ENCODE measurements around the gene TBX21.

- TF ChIP-seq JUND (IDR thresholded peaks at IDR 0.05; ENCODE audit: borderline replicate concordance, low read depth, low read length) (no peak), JUND (tag; IDR thresholded peaks at IDR 0.05; ENCODE audit: borderline replicate concordance, low read depth, low read length) (no peak), ZBTB33 (CRISPR knock-in tag; IDR thresholded peaks at IDR 0.05) (no peak), BACH1 (tag; IDR thresholded peaks at IDR 0.05) (no peak), POLR2A (conservative IDR thresholded peaks at IDR 0.05) (no peak), ZNF512 (tag; IDR thresholded peaks at IDR 0.05) (no peak), ARNT (IDR thresholded peaks at IDR 0.05) (no peak), RHOXF2B (CRISPR knock-in tag; conservative IDR thresholded peaks at IDR 0.05) (no peak), NCOA2 (IDR thresholded peaks at IDR 0.05; ENCODE audit: partially characterized antibody in 2 of 2) (no peak)
- TF ChIP-seq, protein P1, sequence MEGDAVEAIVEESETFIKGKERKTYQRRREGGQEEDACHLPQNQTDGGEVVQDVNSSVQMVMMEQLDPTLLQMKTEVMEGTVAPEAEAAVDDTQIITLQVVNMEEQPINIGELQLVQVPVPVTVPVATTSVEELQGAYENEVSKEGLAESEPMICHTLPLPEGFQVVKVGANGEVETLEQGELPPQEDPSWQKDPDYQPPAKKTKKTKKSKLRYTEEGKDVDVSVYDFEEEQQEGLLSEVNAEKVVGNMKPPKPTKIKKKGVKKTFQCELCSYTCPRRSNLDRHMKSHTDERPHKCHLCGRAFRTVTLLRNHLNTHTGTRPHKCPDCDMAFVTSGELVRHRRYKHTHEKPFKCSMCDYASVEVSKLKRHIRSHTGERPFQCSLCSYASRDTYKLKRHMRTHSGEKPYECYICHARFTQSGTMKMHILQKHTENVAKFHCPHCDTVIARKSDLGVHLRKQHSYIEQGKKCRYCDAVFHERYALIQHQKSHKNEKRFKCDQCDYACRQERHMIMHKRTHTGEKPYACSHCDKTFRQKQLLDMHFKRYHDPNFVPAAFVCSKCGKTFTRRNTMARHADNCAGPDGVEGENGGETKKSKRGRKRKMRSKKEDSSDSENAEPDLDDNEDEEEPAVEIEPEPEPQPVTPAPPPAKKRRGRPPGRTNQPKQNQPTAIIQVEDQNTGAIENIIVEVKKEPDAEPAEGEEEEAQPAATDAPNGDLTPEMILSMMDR (IDR thresholded peaks at IDR 0.05 in 2 of 3, conservative IDR thresholded peaks at IDR 0.05 in 1 of 3; ENCODE audit: insufficient read depth in 2 of 3, low read depth in 1 of 3, low read length in 3 of 3): no peak
- TF ChIP-seq, protein P2, sequence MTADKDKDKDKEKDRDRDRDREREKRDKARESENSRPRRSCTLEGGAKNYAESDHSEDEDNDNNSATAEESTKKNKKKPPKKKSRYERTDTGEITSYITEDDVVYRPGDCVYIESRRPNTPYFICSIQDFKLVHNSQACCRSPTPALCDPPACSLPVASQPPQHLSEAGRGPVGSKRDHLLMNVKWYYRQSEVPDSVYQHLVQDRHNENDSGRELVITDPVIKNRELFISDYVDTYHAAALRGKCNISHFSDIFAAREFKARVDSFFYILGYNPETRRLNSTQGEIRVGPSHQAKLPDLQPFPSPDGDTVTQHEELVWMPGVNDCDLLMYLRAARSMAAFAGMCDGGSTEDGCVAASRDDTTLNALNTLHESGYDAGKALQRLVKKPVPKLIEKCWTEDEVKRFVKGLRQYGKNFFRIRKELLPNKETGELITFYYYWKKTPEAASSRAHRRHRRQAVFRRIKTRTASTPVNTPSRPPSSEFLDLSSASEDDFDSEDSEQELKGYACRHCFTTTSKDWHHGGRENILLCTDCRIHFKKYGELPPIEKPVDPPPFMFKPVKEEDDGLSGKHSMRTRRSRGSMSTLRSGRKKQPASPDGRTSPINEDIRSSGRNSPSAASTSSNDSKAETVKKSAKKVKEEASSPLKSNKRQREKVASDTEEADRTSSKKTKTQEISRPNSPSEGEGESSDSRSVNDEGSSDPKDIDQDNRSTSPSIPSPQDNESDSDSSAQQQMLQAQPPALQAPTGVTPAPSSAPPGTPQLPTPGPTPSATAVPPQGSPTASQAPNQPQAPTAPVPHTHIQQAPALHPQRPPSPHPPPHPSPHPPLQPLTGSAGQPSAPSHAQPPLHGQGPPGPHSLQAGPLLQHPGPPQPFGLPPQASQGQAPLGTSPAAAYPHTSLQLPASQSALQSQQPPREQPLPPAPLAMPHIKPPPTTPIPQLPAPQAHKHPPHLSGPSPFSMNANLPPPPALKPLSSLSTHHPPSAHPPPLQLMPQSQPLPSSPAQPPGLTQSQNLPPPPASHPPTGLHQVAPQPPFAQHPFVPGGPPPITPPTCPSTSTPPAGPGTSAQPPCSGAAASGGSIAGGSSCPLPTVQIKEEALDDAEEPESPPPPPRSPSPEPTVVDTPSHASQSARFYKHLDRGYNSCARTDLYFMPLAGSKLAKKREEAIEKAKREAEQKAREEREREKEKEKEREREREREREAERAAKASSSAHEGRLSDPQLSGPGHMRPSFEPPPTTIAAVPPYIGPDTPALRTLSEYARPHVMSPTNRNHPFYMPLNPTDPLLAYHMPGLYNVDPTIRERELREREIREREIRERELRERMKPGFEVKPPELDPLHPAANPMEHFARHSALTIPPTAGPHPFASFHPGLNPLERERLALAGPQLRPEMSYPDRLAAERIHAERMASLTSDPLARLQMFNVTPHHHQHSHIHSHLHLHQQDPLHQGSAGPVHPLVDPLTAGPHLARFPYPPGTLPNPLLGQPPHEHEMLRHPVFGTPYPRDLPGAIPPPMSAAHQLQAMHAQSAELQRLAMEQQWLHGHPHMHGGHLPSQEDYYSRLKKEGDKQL (CRISPR knock-in tag; IDR thresholded peaks at IDR 0.05; ENCODE audit: borderline replicate concordance): no peak
Observed at GRCh38 chr17:47728214-47728877, 4.7 kb upstream of the TBX21 start.

Data from K562 (cell line).